ENCODE results near the gene MIA.

The MIA gene

GRCh38 chr19:40776932-40777644, 1.8 kb downstream of the MIA start (continued):
- no peak for TF ChIP-seq ZFP3 (tag by site-specific recombination; IDR thresholded peaks at IDR 0.05; ENCODE audit: low read depth)
- peak; percentile 21; the same call in 1 of the 2 replicates for TF ChIP-seq ZNF121 (tag by site-specific recombination; IDR thresholded peaks at IDR 0.05)
- no peak for TF ChIP-seq ZFP37 (tag by site-specific recombination; IDR thresholded peaks at IDR 0.05)
- no peak for TF ChIP-seq ZNF645 (tag by site-specific recombination; IDR thresholded peaks at IDR 0.05)
- TF ChIP-seq ZNF560 (tag by site-specific recombination; IDR thresholded peaks at IDR 0.05; ENCODE audit: borderline replicate concordance), result no peak
- TF ChIP-seq ZNF280C (tag by site-specific recombination; IDR thresholded peaks at IDR 0.05), result no peak
- TF ChIP-seq KLF9 (tag by site-specific recombination; IDR thresholded peaks at IDR 0.05; ENCODE audit: low read depth), result no peak
- no peak; the same call in 1 of the 2 replicates for TF ChIP-seq PATZ1 (tag by site-specific recombination; IDR thresholded peaks at IDR 0.05)
- TF ChIP-seq ZNF785 (tag by site-specific recombination; IDR thresholded peaks at IDR 0.05), result no peak
- TF ChIP-seq RBAK (tag by site-specific recombination; IDR thresholded peaks at IDR 0.05), result no peak
- TF ChIP-seq ZBTB21 (tag by site-specific recombination; IDR thresholded peaks at IDR 0.05), result no peak
- no peak for TF ChIP-seq FEZF1 (tag by site-specific recombination; IDR thresholded peaks at IDR 0.05)
- no peak for TF ChIP-seq ZBTB26 (tag by site-specific recombination; optimal IDR thresholded peaks at IDR 0.05)
- no peak for TF ChIP-seq GLIS2 (tag by site-specific recombination; IDR thresholded peaks at IDR 0.05)
- TF ChIP-seq KLF10 (tag by site-specific recombination; IDR thresholded peaks at IDR 0.05), result no peak; the same call in 1 of the 2 replicates
- TF ChIP-seq YY1 (tag by site-specific recombination; IDR thresholded peaks at IDR 0.05), result no peak
- TF ChIP-seq ELK4 (IDR thresholded peaks at IDR 0.05; ENCODE audit: borderline replicate concordance, low read depth, low read length), result no peak
- TF ChIP-seq ZNF302 (tag by site-specific recombination; IDR thresholded peaks at IDR 0.05; ENCODE audit: low read depth), result no peak
- TF ChIP-seq ZNF660 (tag by site-specific recombination; IDR thresholded peaks at IDR 0.05), result 0 out of 2 replicates have a peak, but pooled peaks have one; percentile 12
- no peak for TF ChIP-seq ZNF571 (tag by site-specific recombination; IDR thresholded peaks at IDR 0.05)
- no peak for TF ChIP-seq GLI2 (tag by site-specific recombination; IDR thresholded peaks at IDR 0.05; ENCODE audit: borderline replicate concordance, low read depth)
- no peak for TF ChIP-seq GLI4 (tag by site-specific recombination; IDR thresholded peaks at IDR 0.05)
- TF ChIP-seq ZNF266 (tag by site-specific recombination; IDR thresholded peaks at IDR 0.05; ENCODE audit: low read depth), result no peak
- 0 out of 2 replicates have a peak, but pooled peaks have one; percentile 20 for TF ChIP-seq MYNN (tag by site-specific recombination; IDR thresholded peaks at IDR 0.05; ENCODE audit: borderline replicate concordance)
- TF ChIP-seq BCL6B (tag by site-specific recombination; IDR thresholded peaks at IDR 0.05), result no peak
- no peak for TF ChIP-seq ZSCAN18 (tag by site-specific recombination; IDR thresholded peaks at IDR 0.05)
